IMR-90 (cell line): ENCODE measurements around the gene ISCA2. TPM values are rescaled to one million over a fixed set of nuclear protein-coding genes. Genes with fewer than 3 reads are reported as not detected.

ENCODE experiments used
- ATAC-seq: fragments of 200-7000 bp; cut with Tn5 transposase; 2 replicates; pipeline ENCODE4 v1.9.1; 2020; ENCODE audit warnings: low read depth, mild to moderate bottlenecking, moderate library complexity
- BruUV-seq: library from RNA; stranded (reverse); fragments of 400-500 nt; replicated peaks from 2 replicates; lab custom pipeline; 2021; lab: Mats Ljungman, UMichigan
- CTCF ChIA-PET: fragments of 300-600 bp; formaldehyde crosslinking; extraction: SDS; loops from one replicate; lab custom pipeline; 2021; ENCODE audit warnings: antibody characterized with exemption; lab: Yijun Ruan, JAX
- POLR2A ChIA-PET: fragments of 300-600 bp; sonication (Branson Sonifier 250); formaldehyde crosslinking; loops from one replicate; lab custom pipeline; 2022; ENCODE audit warnings: antibody characterized with exemption; ENCODE audit not compliant: unreplicated experiment; lab: Charles Lee
- DNase-seq: peaks from one replicate; pipeline ENCODE4 v3.0.0; 2013
- H2AFZ ChIP-seq: replicated peaks from 2 replicates; pipeline ENCODE3; 2013; ENCODE audit warnings: low read length, mild to moderate bottlenecking; ENCODE audit not compliant: poor library complexity
- H2AK5ac ChIP-seq: 2 replicates; pipeline ENCODE4 v1.6.1; 2013; ENCODE audit warnings: low read depth, low read length, inconsistent platforms
- H2AK9ac ChIP-seq: replicated peaks from 2 replicates; pipeline ENCODE3; 2013; ENCODE audit warnings: mild to moderate bottlenecking, low read depth, low read length, moderate library complexity; ENCODE audit not compliant: poor library complexity
- H2BK120ac ChIP-seq: 2 replicates; pipeline ENCODE4 v1.6.1; 2013; ENCODE audit warnings: low read depth, low read length, inconsistent platforms
- H2BK15ac ChIP-seq: 3 replicates; pipeline ENCODE4 v1.6.1; 2013; ENCODE audit warnings: low read depth, low read length, inconsistent platforms
- H2BK20ac ChIP-seq: 2 replicates; pipeline ENCODE4 v1.6.1; 2013; ENCODE audit warnings: low read depth, mild to moderate bottlenecking, inconsistent platforms, low read length, moderate library complexity
- H2BK5ac ChIP-seq: 2 replicates; pipeline ENCODE4 v1.6.1; 2013; ENCODE audit warnings: mild to moderate bottlenecking, low read depth, low read length, inconsistent platforms; ENCODE audit not compliant: poor library complexity, severe bottlenecking
- H3K14ac ChIP-seq: replicated peaks from 2 replicates; pipeline ENCODE4 v1.6.1; 2013; ENCODE audit warnings: low read depth, low read length, inconsistent platforms
- H3K18ac ChIP-seq: 2 replicates; pipeline ENCODE4 v1.6.1; 2013; ENCODE audit warnings: low read depth, low read length, control low read depth
- H3K23ac ChIP-seq: 2 replicates; pipeline ENCODE4 v1.6.1; 2013; ENCODE audit warnings: low read depth, low read length, inconsistent platforms
- H3K27ac ChIP-seq: 2 replicates; pipeline ENCODE4 v1.5.1; 2013; ENCODE audit warnings: mild to moderate bottlenecking, control low read depth, low read length; ENCODE audit not compliant: insufficient read depth
- H3K27me3 ChIP-seq: 2 replicates; pipeline ENCODE4 v1.6.1; 2013; ENCODE audit warnings: low read length; ENCODE audit not compliant: control insufficient read depth, insufficient read depth
- H3K36me3 ChIP-seq: 2 replicates; pipeline ENCODE4 v1.6.1; 2013; ENCODE audit warnings: low read length, mixed read lengths; ENCODE audit not compliant: control insufficient read depth, insufficient read depth
- H3K4ac ChIP-seq: 2 replicates; pipeline ENCODE4 v1.6.1; 2013; ENCODE audit warnings: low read depth, low read length, inconsistent platforms
- H3K4me1 ChIP-seq: 2 replicates; pipeline ENCODE4 v1.6.1; 2013; ENCODE audit warnings: low read length, mixed read lengths; ENCODE audit not compliant: control insufficient read depth, insufficient read depth
- H3K4me2 ChIP-seq: 2 replicates; pipeline ENCODE4 v1.6.1; 2013; ENCODE audit warnings: low read depth, mild to moderate bottlenecking, control low read depth, low read length, moderate library complexity
- H3K4me3 ChIP-seq: 2 replicates; pipeline ENCODE4 v1.5.1; 2013; ENCODE audit warnings: low read depth, mild to moderate bottlenecking, control low read depth, low read length, moderate library complexity; ENCODE audit not compliant: insufficient read depth
- H3K56ac ChIP-seq: 2 replicates; pipeline ENCODE4 v1.6.1; 2013; ENCODE audit warnings: low read length, inconsistent platforms; ENCODE audit not compliant: insufficient read depth; ENCODE audit errors: extremely low read depth
- H3K79me1 ChIP-seq, 2 experiments: 2 replicates each; pipeline ENCODE4 v1.6.1; 2013; ENCODE audit warnings: low read length in 2 of 2, inconsistent platforms in 1 of 2, low read depth in 1 of 2
- H3K9ac ChIP-seq: 2 replicates; pipeline ENCODE4 v1.6.1; 2013; ENCODE audit warnings: low read depth, low read length, control low read depth
- H3K9me1 ChIP-seq: 2 replicates; pipeline ENCODE4 v1.6.1; 2013; ENCODE audit warnings: low read length, inconsistent platforms; ENCODE audit not compliant: insufficient read depth
- H3K9me3 ChIP-seq: 2 replicates; pipeline ENCODE4 v1.6.1; 2013; ENCODE audit warnings: low read length; ENCODE audit not compliant: control insufficient read depth, insufficient read depth
- H4K20me1 ChIP-seq: 2 replicates; pipeline ENCODE4 v1.6.1; 2013; ENCODE audit warnings: low read length, inconsistent platforms; ENCODE audit not compliant: insufficient read depth
- H4K5ac ChIP-seq: 2 replicates; pipeline ENCODE4 v1.6.1; 2013; ENCODE audit warnings: mild to moderate bottlenecking, low read depth, low read length, control low read depth
- H4K8ac ChIP-seq, 2 experiments: 2 replicates each; pipeline ENCODE4 v1.6.1; 2013; ENCODE audit warnings: low read depth in 2 of 2, low read length in 2 of 2, control low read depth in 1 of 2, inconsistent platforms in 1 of 2
- H4K91ac ChIP-seq: 2 replicates; pipeline ENCODE4 v1.6.1; 2013; ENCODE audit warnings: low read depth, low read length, inconsistent platforms; ENCODE audit not compliant: insufficient read depth
- CEBPB ChIP-seq: IDR thresholded peaks from 2 replicates; pipeline ENCODE4 v1.6.1; 2012; ENCODE audit warnings: low read depth, low read length, improper control_type of control experiment
- FOS ChIP-seq: fragments of 150-350 bp; IDR thresholded peaks from 2 replicates; pipeline ENCODE4 v1.6.1; 2016; ENCODE audit warnings: low read depth, low read length
- MAZ ChIP-seq: IDR thresholded peaks from 2 replicates; pipeline ENCODE4 v1.6.1; 2012; ENCODE audit warnings: low read depth, mild to moderate bottlenecking, low read length, improper control_type of control experiment, moderate library complexity, borderline replicate concordance
- NFE2L2 ChIP-seq: fragments of 150-350 bp; IDR thresholded peaks from 2 replicates; pipeline ENCODE4 v1.6.1; 2016; ENCODE audit warnings: low read depth, mild to moderate bottlenecking, low read length
- RCOR1 ChIP-seq: IDR thresholded peaks from 2 replicates; pipeline ENCODE4 v1.6.1; 2012; ENCODE audit warnings: mild to moderate bottlenecking, low read length, improper control_type of control experiment; ENCODE audit not compliant: insufficient replicate concordance
- RFX5 ChIP-seq: IDR thresholded peaks from 2 replicates; pipeline ENCODE4 v1.8.0; 2012; ENCODE audit warnings: low read depth, mild to moderate bottlenecking, low read length, moderate library complexity
- SMC3 ChIP-seq: fragments of 150-350 bp; IDR thresholded peaks from 2 replicates; pipeline ENCODE4 v1.6.1; 2016; ENCODE audit warnings: low read depth, mild to moderate bottlenecking, antibody characterized with exemption, low read length, moderate library complexity
- WGBS, 2 experiments: methylation state at CpG; one replicate each; pipeline versions ENCODE4 v1.1.5 to v1.1.7; 2013; ENCODE audit warnings: missing lambda C conversion rate in 2 of 2; ENCODE audit not compliant: insufficient read length in 1 of 2; ENCODE audit errors: extremely low coverage in 2 of 2; 5-methylcytosine and 5-hydroxymethylcytosine counted together
- dilution Hi-C: fragments of 300-500 bp; cut with HindIII; formaldehyde crosslinking; loops from one replicate; pipeline ENCODE4 v1.14.3; 2018; ENCODE audit warnings: low sequenced_read_pairs; ENCODE audit not compliant: unreplicated experiment
- in situ Hi-C: fragments of 300-500 bp; cut with MboI; formaldehyde crosslinking; loops from 3 replicates; pipeline ENCODE4 v1.14.3; 2019; ENCODE audit warnings: low sequenced_read_pairs, inconsistent platforms, mixed read lengths
- intact Hi-C: fragments of 100-400 bp; cut with micrococcal nuclease; formaldehyde crosslinking; loops from 2 replicates; pipeline ENCODE4 v1.10.0; 2022
- polyA plus RNA-seq, 3 experiments: library from polyadenylated mRNA; depleted of rRNA; stranded (reverse); fragments of >200 nt; gene quantifications; 2 replicates each; pipeline ENCODE4 v1.2.3, GENCODE V29; 2012; ENCODE audit warnings: low replicate concordance in 1 of 3
- total RNA-seq: library from RNA; depleted of rRNA; stranded (reverse); fragments of >200 nt; gene quantifications from 2 replicates; pipeline ENCODE4 v1.2.3, GENCODE V29; 2012
- TF ChIP-seq, protein P1 (sequence below): conservative IDR thresholded peaks from 2 replicates; pipeline ENCODE4 v1.5.1; 2012; ENCODE audit warnings: mild to moderate bottlenecking, low read depth, low read length, improper control_type of control experiment

ISCA2 gene
- total and polyA plus RNA-seq, 2 of the 4 experiments (the other 2 are of a cell fraction) = 5.4 to 25.7 TPM

DNA sequence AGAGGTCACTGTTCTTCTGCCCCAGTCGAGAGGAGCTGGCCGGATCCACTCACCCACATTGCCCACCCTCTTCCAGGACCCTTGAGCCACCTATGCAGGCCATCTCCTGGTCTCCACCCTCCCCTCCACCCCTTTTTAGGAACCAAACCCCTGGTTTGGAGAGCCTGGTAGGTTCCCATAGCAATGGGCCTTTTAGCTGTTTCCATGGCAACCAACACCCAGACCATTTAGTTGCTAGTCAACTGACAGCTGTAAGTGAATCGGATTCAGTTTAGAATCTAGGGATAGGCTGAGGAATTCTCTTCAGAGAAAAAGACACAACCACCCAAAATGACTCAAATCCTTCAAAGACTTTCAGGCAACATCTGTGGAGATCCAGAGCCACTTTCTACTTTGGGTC is 17.0 kb upstream of the ISCA2 start:
- POLR2A ChIA-PET = no interaction called here
- H4K20me1 ChIP-seq = no peaks in the 10 kb centered on the region
- CTCF ChIA-PET = interaction anchor here (0.7 kb wide), 1 partner anchor 10 kb away, joined by 4 read pairs; no protein-coding TSS in a partner anchor

More for the DNA sequence above, 17.0 kb upstream of the ISCA2 start:
- H3K79me1 ChIP-seq = no peaks in the 10 kb centered on the region
- no peak overlapping the region for H3K4me3 ChIP-seq
- no peak for TF ChIP-seq SMC3
- TF ChIP-seq MAZ = no peak
- TF ChIP-seq CEBPB = no peak
- TF ChIP-seq RCOR1 = no peak
- TF ChIP-seq, protein P1, sequence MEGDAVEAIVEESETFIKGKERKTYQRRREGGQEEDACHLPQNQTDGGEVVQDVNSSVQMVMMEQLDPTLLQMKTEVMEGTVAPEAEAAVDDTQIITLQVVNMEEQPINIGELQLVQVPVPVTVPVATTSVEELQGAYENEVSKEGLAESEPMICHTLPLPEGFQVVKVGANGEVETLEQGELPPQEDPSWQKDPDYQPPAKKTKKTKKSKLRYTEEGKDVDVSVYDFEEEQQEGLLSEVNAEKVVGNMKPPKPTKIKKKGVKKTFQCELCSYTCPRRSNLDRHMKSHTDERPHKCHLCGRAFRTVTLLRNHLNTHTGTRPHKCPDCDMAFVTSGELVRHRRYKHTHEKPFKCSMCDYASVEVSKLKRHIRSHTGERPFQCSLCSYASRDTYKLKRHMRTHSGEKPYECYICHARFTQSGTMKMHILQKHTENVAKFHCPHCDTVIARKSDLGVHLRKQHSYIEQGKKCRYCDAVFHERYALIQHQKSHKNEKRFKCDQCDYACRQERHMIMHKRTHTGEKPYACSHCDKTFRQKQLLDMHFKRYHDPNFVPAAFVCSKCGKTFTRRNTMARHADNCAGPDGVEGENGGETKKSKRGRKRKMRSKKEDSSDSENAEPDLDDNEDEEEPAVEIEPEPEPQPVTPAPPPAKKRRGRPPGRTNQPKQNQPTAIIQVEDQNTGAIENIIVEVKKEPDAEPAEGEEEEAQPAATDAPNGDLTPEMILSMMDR = no peak
- no peak for TF ChIP-seq FOS
- TF ChIP-seq NFE2L2 = no peak
- no peak for TF ChIP-seq RFX5
- H2BK15ac ChIP-seq = no peak overlapping the region
- H3K4ac ChIP-seq = no peak overlapping the region
- H2BK5ac ChIP-seq = no peak overlapping the region
- no peak overlapping the region for H4K8ac ChIP-seq
- no peak overlapping the region for H2BK120ac ChIP-seq
- no peak overlapping the region for H3K56ac ChIP-seq
- H2AK9ac ChIP-seq = no peak overlapping the region
- no peak overlapping the region for H3K14ac ChIP-seq
- H3K4me2 ChIP-seq = no peak overlapping the region
- H2AK5ac ChIP-seq = no peak overlapping the region
- BruUV-seq = no TSS peak
- WGBS, 2 experiments = 92% methylated on average over 2 of the region's 3 CpGs; no CpG with 5 or more reads in 1 of the 2 experiments
- no peak overlapping the region for H3K27ac ChIP-seq
- peaks cover 9% of the 10 kb centered on the region for H3K36me3 ChIP-seq
- DNase-seq = no peak
- H3K18ac ChIP-seq = no peak overlapping the region
- no peak for ATAC-seq
- H4K5ac ChIP-seq = no peak overlapping the region
- H2AFZ ChIP-seq = no peak overlapping the region
- intact Hi-C loops = loop anchor here (10.0 kb wide), 1 partner anchor 362 kb away; no protein-coding TSS in a partner anchor
- no peak overlapping the region for H2BK20ac ChIP-seq
- peaks cover 7% of the 10 kb centered on the region for H3K4me1 ChIP-seq
- in situ Hi-C loops = no loop called here
- no peak overlapping the region for H3K23ac ChIP-seq
- H3K9me3 ChIP-seq = no peaks in the 10 kb centered on the region
- no peaks in the 10 kb centered on the region for H3K27me3 ChIP-seq
- dilution Hi-C loops = no loop called here
- peaks cover 10% of the 10 kb centered on the region; the same call in 1 of the 2 replicates for H3K9me1 ChIP-seq
- H3K9ac ChIP-seq = no peak overlapping the region
- H4K91ac ChIP-seq = no peak overlapping the region
